B cell (primary cell): Measurements from ENCODE around the gene DPEP2. TPM values are rescaled to one million over a fixed set of nuclear protein-coding genes. Genes with fewer than 3 reads are reported as not detected.

Source experiments
- ATAC-seq: fragments of 200-7000 bp; cut with Tn5 transposase; one replicate; pipeline ENCODE4 v1.10.0; 2021; ENCODE audit warnings: low read depth, mild to moderate bottlenecking, moderate number of reproducible peaks, moderate library complexity
- CTCF ChIA-PET: fragments of 350-600 bp; sonication (Branson Sonifier 250); formaldehyde crosslinking; loops from one replicate; lab custom pipeline; 2021; ENCODE audit warnings: antibody characterized with exemption, inconsistent platforms; lab: Charles Lee
- POLR2A ChIA-PET: fragments of 350-600 bp; sonication (Branson Sonifier 250); formaldehyde crosslinking; loops from one replicate; lab custom pipeline; 2021; ENCODE audit warnings: antibody characterized with exemption; lab: Charles Lee
- DNase-seq: peaks from one replicate; pipeline ENCODE4 v3.0.0; 2013
- H2AFZ ChIP-seq: 2 replicates; pipeline ENCODE4 v1.6.1; 2012; ENCODE audit warnings: mild to moderate bottlenecking, low read depth, low read length; ENCODE audit not compliant: insufficient read depth, poor library complexity, severe bottlenecking
- H3K27ac ChIP-seq, 2 donors: 1 replicate in 1 of 2; 2 replicates in 1 of 2; pipeline ENCODE4 v1.5.1; 2012 to 2013; ENCODE audit warnings: low read length in 2 of 2, mild to moderate bottlenecking in 2 of 2, moderate library complexity in 1 of 2
- H3K27me3 ChIP-seq, 4 experiments: fragments of 200-600 bp in 1 of 4; sonication (generic) in 1 of 4; replicated peaks in 1 of 4; 1 replicate in 2 of 4; 2 replicates in 2 of 4; pipeline versions ENCODE4 v1.6.1 to v1.7.0; 2013 to 2016; ENCODE audit warnings: low read length in 3 of 4, mild to moderate bottlenecking in 2 of 4, mixed read lengths in 1 of 4, moderate library complexity in 1 of 4; ENCODE audit not compliant: insufficient read depth in 4 of 4, control insufficient read depth in 3 of 4; ENCODE audit errors: control extremely low read depth in 1 of 4
- H3K36me3 ChIP-seq, 2 experiments: replicated peaks in 1 of 2; 1 replicate in 1 of 2; 2 replicates in 1 of 2; pipeline versions ENCODE4 v1.6.1 to v1.7.1; 2013; ENCODE audit warnings: low read length in 1 of 2; ENCODE audit not compliant: insufficient read depth in 2 of 2, control insufficient read depth in 1 of 2; ENCODE audit errors: control extremely low read depth in 1 of 2, extremely low read depth in 1 of 2
- H3K4me1 ChIP-seq, 2 donors: fragments of 200-600 bp in 1 of 2; sonication (generic) in 1 of 2; 1 replicate in 1 of 2; 2 replicates in 1 of 2; pipeline versions ENCODE4 v1.5.1 to v1.6.1; 2013 to 2017; ENCODE audit warnings: low read length in 2 of 2; ENCODE audit not compliant: control insufficient read depth in 2 of 2, insufficient read depth in 2 of 2
- H3K4me2 ChIP-seq: replicated peaks from 2 replicates; pipeline ENCODE3; 2012; ENCODE audit warnings: mild to moderate bottlenecking, low read depth, low read length; ENCODE audit not compliant: poor library complexity, severe bottlenecking
- H3K4me3 ChIP-seq, 5 experiments: fragments of 200-600 bp in 1 of 5; sonication (generic) in 1 of 5; 1 replicate in 3 of 5; 2 replicates in 2 of 5; pipeline versions ENCODE4 v1.5.1 to v1.7.0; 2011 to 2016; ENCODE audit warnings: low read length in 4 of 5, mild to moderate bottlenecking in 4 of 5, low read depth in 2 of 5, control low read depth in 1 of 5, moderate library complexity in 1 of 5; ENCODE audit not compliant: insufficient read depth in 1 of 5; ENCODE audit errors: control extremely low read depth in 1 of 5, extremely low read depth in 1 of 5
- H3K79me2 ChIP-seq: fragments of 200-600 bp; sonication (generic); one replicate; pipeline ENCODE4 v1.6.0; 2016; ENCODE audit warnings: low read length; ENCODE audit not compliant: control insufficient read depth, insufficient read depth
- H3K9ac ChIP-seq: fragments of 200-600 bp; sonication (generic); 2 replicates; pipeline ENCODE4 v1.6.1; 2017; ENCODE audit warnings: mild to moderate bottlenecking, low read length, moderate library complexity
- H3K9me3 ChIP-seq, 3 donors: one replicate each; pipeline versions ENCODE4 v1.6.1 to v1.7.1; 2013; ENCODE audit warnings: low read length in 2 of 3; ENCODE audit not compliant: control insufficient read depth in 2 of 3, insufficient read depth in 1 of 3; ENCODE audit errors: control extremely low read depth in 1 of 3
- H4K20me1 ChIP-seq: 2 replicates; pipeline ENCODE4 v1.6.0; 2012; ENCODE audit warnings: mild to moderate bottlenecking, low read length; ENCODE audit not compliant: insufficient read depth, control insufficient read depth, poor library complexity, severe bottlenecking
- H3K27ac Mint-ChIP-seq: one replicate; pipeline ENCODE4 v1.8.0; 2021; ENCODE audit warnings: mixed read lengths
- H3K27me3 Mint-ChIP-seq: one replicate; pipeline ENCODE4 v1.8.0; 2021; ENCODE audit warnings: mixed read lengths
- H3K4me1 Mint-ChIP-seq: one replicate; pipeline ENCODE4 v1.8.0; 2021; ENCODE audit warnings: mixed read lengths
- H3K4me3 Mint-ChIP-seq: one replicate; pipeline ENCODE4 v1.8.0; 2021; ENCODE audit warnings: mixed read lengths
- H3K9me3 Mint-ChIP-seq: one replicate; pipeline ENCODE4 v1.8.0; 2022; ENCODE audit warnings: mixed read lengths; ENCODE audit not compliant: insufficient read depth
- EZH2 ChIP-seq: IDR thresholded peaks from 2 replicates; pipeline ENCODE4 v1.6.1; 2012; ENCODE audit warnings: borderline replicate concordance, low read depth, mild to moderate bottlenecking, moderate library complexity, low read length; ENCODE audit not compliant: insufficient read depth, poor library complexity, severe bottlenecking
- WGBS: methylation state at CpG from one replicate; pipeline ENCODE4 v1.1.5; 2013; ENCODE audit warnings: missing lambda C conversion rate; ENCODE audit not compliant: insufficient coverage; 5-methylcytosine and 5-hydroxymethylcytosine counted together
- intact Hi-C: fragments of 100-400 bp; cut with micrococcal nuclease; formaldehyde crosslinking; loops from one replicate; pipeline ENCODE4 v1.10.0; 2022
- polyA plus RNA-seq: library from polyadenylated mRNA; depleted of rRNA; stranded (reverse); fragments of >200 nt; gene quantifications from 2 replicates; pipeline ENCODE4 v1.2.3, GENCODE V29; 2012
- total RNA-seq, 2 donors: library from RNA; stranded (reverse); fragments of 120-200 nt in 1 of 2; gene quantifications; 1 replicate in 1 of 2; 2 replicates in 1 of 2; pipeline versions ENCODE4 v1.2.3 to v1.2.4, GENCODE V29; 2013 to 2022
- TF ChIP-seq, protein P1 (sequence below): fragments of 200-600 bp; IDR thresholded peaks from one replicate; pipeline ENCODE4 v1.8.0; 2022; ENCODE audit warnings: antibody characterized with exemption, mild to moderate bottlenecking

The DPEP2 gene
- total and polyA plus RNA-seq, 2 donors (not counting 1 experiment from before 2014, with no cell fraction given), result 123 to 150 TPM

DNA sequence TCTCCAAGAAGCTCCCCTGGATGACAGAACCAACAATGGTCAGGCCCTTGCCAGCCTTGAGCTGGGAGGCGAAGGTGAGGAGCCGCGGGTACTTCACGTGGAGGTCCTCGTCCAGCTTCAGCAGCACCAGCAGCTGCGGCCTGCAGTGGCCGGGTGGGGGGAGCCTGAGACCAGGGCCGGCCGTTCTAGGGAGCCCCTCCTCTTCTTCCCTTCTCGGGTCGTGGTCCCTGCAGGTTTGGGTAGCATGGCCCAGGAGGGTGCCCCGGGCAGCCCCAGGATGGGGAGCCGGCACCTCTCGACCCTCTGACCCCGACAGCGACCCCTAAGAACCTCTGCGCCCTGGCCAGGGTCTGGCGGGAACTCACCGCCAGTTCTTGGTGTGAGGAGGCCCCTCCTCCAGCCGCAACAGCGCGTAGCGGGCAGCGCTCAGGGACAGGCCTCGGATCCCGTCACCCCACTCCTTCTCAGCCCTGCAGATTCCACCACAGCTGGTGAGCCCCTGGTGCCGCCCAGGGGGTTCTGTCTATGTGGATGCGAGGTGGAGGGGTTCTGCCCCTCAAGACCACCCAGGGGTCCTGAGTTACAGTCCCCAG lies 52.2 kb downstream of the DPEP2 start:
- ChIA-PET CTCF (interaction anchor here (0.6 to 1.4 kb wide), 5 partner anchors 10 to 97 kb away, joined by 3 to 5 read pairs (median 3); partner anchors contain the start of gene PSMB10), POLR2A (no interaction called here)
- H3K9ac ChIP-seq, result no peak overlapping the region

DNA sequence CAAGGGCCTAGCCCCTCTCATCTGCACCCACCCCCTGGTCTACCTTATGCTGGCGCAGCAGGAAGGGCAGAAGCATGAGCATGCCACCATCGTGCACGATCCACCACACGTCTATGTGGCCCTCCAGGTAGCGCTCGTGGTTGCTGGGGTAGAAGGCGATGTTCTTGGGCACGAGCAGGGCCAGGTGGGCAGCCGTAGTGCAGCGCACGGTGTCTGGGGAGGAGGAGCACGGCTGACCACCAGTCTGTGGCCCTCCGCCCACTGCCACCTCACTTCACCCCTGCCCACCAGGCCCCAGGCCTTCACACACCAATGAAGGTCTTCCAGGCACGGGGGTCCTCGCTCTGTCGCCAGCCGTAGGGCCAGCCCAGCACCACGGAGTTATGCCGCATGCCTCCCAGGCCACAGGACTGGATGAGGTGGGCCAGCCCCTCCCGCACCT lies 53.1 kb downstream of the DPEP2 start:
- H3K27ac Mint-ChIP-seq, result no peak overlapping the region
- no peak overlapping the region for H3K4me3 ChIP-seq
- no peak overlapping the region for H2AFZ ChIP-seq
- 96% methylated on average over 19 of the region's 20 CpGs for WGBS
- DNase-seq (no peak), ATAC-seq (no peak)
- H3K4me1 ChIP-seq, result peaks cover 0 to 10% of the 10 kb centered on the region in 2 donors
- H3K27me3 Mint-ChIP-seq, result no peaks in the 10 kb centered on the region
- no peak for TF ChIP-seq EZH2
- TF ChIP-seq, protein P1, sequence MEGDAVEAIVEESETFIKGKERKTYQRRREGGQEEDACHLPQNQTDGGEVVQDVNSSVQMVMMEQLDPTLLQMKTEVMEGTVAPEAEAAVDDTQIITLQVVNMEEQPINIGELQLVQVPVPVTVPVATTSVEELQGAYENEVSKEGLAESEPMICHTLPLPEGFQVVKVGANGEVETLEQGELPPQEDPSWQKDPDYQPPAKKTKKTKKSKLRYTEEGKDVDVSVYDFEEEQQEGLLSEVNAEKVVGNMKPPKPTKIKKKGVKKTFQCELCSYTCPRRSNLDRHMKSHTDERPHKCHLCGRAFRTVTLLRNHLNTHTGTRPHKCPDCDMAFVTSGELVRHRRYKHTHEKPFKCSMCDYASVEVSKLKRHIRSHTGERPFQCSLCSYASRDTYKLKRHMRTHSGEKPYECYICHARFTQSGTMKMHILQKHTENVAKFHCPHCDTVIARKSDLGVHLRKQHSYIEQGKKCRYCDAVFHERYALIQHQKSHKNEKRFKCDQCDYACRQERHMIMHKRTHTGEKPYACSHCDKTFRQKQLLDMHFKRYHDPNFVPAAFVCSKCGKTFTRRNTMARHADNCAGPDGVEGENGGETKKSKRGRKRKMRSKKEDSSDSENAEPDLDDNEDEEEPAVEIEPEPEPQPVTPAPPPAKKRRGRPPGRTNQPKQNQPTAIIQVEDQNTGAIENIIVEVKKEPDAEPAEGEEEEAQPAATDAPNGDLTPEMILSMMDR, result no peak
- ChIA-PET POLR2A (no interaction called here), CTCF (interaction anchor here (0.7 to 1.4 kb wide), 4 partner anchors 9 to 62 kb away, joined by 3 to 5 read pairs (median 4); partner anchors contain the start of gene PSMB10)
- H3K4me2 ChIP-seq, result no peak overlapping the region
- peaks cover 4% of the 10 kb centered on the region for H3K4me1 Mint-ChIP-seq
- H3K9me3 Mint-ChIP-seq, result no peaks in the 10 kb centered on the region
- H3K9ac ChIP-seq, result no peak overlapping the region
- H3K27me3 ChIP-seq, result no peaks in the 10 kb centered on the region
- intact Hi-C loops, result no loop called here
- no peak overlapping the region for H3K4me3 Mint-ChIP-seq
- no peak overlapping the region for H3K27ac ChIP-seq
- peaks cover 36% of the 10 kb centered on the region for H3K79me2 ChIP-seq
- H3K9me3 ChIP-seq, result no peaks in the 10 kb centered on the region
- peaks cover 0 to 11% of the 10 kb centered on the region in 2 experiments for H3K36me3 ChIP-seq
- peaks cover 11% of the 10 kb centered on the region for H4K20me1 ChIP-seq

More for the DNA sequence above, 52.2 kb downstream of the DPEP2 start:
- intact Hi-C loops, result no loop called here
- peaks cover 8% of the 10 kb centered on the region for H4K20me1 ChIP-seq
- H3K4me1 Mint-ChIP-seq, result peaks cover 2% of the 10 kb centered on the region
- no peak for DNase-seq
- H3K9me3 Mint-ChIP-seq, result no peaks in the 10 kb centered on the region
- peaks cover 0 to 5% of the 10 kb centered on the region in 2 donors for H3K4me1 ChIP-seq
- no peak overlapping the region for H3K27ac ChIP-seq
- H3K27ac Mint-ChIP-seq, result no peak overlapping the region
- no peak for ATAC-seq
- no peak overlapping the region for H3K4me2 ChIP-seq
- no peaks in the 10 kb centered on the region for H3K27me3 ChIP-seq
- H3K9me3 ChIP-seq, result no peaks in the 10 kb centered on the region
- WGBS, result 96% methylated on average over 17 of the region's 28 CpGs
- no peak overlapping the region for H3K4me3 ChIP-seq
- H3K4me3 Mint-ChIP-seq, result no peak overlapping the region
- no peak overlapping the region for H2AFZ ChIP-seq
- TF ChIP-seq EZH2, result no peak
- TF ChIP-seq, protein P1, result no peak
- peaks cover 0 to 15% of the 10 kb centered on the region in 2 experiments for H3K36me3 ChIP-seq
- peaks cover 27% of the 10 kb centered on the region for H3K79me2 ChIP-seq
- H3K27me3 Mint-ChIP-seq, result no peaks in the 10 kb centered on the region
